ENCODE measurements around the gene F2R. TPM values are rescaled to one million over a fixed set of nuclear protein-coding genes. Genes with fewer than 3 reads are reported as not detected.

F2R gene
- total RNA-seq, 4 donors from 2014 or later = 5.8 to 11.3 (median 9.5) TPM

DNA sequence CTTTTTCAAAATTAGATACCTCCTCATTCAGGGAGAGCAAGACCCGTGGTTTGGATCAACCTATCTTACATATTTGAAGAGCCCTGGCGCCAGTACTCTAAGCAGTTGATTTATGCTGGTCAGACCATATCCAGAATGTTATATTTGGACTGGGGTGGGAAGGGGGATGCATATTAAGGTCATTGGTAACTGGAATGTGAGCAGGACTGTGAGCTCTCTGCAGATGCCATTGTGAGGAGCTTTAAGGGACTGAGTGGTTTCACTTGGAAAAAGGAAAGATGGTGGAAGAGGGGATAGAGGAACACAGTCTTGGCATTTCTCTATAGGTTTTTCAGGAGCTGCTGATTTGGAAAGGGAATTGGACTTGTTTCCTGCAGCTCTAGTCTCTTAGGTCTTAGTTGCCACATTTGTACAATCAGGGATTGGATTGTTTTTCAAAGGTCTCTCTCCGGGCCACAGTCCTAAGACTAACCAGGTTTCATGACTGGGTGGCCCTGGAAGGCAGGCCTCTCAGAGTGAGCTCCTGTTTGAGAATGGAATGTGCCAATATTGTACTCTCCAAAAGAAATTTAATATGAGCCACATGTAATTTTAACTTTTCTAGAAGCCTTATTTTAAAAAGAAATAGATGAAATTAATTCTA is 25.8 kb upstream of the F2R start:
- TF ChIP-seq, protein P1, sequence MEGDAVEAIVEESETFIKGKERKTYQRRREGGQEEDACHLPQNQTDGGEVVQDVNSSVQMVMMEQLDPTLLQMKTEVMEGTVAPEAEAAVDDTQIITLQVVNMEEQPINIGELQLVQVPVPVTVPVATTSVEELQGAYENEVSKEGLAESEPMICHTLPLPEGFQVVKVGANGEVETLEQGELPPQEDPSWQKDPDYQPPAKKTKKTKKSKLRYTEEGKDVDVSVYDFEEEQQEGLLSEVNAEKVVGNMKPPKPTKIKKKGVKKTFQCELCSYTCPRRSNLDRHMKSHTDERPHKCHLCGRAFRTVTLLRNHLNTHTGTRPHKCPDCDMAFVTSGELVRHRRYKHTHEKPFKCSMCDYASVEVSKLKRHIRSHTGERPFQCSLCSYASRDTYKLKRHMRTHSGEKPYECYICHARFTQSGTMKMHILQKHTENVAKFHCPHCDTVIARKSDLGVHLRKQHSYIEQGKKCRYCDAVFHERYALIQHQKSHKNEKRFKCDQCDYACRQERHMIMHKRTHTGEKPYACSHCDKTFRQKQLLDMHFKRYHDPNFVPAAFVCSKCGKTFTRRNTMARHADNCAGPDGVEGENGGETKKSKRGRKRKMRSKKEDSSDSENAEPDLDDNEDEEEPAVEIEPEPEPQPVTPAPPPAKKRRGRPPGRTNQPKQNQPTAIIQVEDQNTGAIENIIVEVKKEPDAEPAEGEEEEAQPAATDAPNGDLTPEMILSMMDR (IDR thresholded peaks at IDR 0.05) = no peak
- ATAC-seq (ENCODE audit: low FRiP score) (no peak), DNase-seq (ENCODE audit: low spot score) (no peak)

DNA sequence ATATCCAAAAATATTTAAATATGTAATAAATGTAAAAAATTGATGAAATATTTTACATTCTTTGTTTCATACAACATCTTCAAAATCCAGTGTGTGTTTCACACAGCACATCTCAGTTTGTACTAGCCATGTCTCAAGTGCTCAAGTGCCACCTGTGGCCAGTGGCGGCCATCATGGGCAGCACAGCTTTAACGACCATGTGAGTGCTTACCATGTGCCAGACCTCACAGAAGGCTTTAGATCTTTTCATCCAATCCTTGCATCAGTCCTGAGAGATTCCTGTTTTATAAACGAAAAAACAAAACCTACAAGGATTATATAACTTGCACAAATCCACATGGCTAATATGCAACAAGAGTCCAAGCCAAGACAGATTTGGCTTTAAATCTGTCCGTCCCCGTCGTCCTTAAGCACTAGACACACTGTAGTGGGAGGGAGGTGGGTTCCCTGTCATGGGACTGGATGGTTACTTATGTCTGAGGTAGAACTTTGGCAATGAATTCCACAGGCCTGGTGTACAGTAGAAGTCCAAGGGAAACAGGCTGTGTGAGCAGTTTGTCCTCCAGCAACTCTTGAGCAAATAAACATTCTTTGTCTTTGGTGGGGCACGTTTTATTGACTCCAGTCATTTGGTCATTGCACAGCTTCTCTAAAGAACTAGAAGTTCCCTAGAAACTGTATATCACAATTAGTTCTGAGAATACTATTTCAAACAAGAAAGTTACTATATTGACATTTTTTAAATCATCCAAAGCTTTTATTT is 25.0 kb upstream of the F2R start:
- ATAC-seq (ENCODE audit: low FRiP score) = no peak
- TF ChIP-seq, protein P1 (IDR thresholded peaks at IDR 0.05) = no peak
- DNase-seq (ENCODE audit: low spot score) = no peak

DNA sequence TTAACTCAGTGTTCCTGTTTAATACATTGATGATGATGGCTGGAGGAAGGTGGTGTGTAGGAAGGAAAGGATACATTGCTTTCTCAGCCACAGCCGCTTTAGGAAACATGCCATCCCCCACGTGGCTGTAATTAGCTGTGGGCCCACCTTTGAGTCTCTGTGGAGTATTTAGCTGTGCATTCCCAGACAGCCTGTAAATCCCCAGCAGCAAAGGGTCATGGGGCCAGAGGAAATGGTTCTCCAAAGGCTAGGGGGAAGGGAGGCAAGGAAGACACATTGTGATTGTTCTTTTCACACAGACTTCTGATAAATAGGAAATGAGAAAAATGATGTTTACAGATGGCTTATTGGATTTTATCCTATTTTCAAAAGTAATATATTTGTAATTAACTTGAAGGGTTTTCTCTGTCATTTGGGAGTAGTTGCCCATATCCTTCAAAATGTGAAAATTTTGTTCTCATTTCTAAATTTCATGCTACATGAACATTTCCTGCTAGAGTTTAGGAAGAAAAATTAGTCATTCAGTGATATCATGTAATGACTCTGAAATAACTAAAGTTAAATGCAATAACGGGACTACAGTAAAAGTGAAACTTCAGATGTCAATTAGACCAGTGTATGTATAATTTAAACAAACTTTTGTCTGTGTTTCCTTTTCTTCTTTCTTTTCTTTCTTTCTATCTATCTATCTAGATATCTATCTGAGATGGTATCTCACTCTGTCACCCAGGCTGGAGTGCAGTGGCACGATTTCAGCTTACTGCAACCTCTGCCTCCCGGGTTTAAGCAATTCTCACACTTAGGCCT is 24.3 kb upstream of the F2R start:
- DNase-seq (ENCODE audit: low spot score) (no peak), ATAC-seq (ENCODE audit: low FRiP score) (no peak)
- TF ChIP-seq, protein P1 (IDR thresholded peaks at IDR 0.05) = no peak

DNA sequence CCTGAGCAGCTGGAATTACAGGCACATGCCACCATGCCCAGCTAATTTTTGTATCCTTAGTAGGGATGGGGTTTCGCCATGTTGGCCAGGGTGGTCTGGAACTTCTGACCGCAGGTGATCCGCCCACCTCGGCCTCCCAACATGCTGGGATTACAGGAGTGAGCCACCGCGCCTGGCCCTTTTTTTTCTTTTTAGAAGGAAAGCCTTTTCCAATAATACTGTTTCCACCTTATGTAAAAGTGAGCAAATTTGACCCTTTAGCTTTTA is 23.7 kb upstream of the F2R start:
- TF ChIP-seq, protein P1 (IDR thresholded peaks at IDR 0.05) = no peak
- ATAC-seq (ENCODE audit: low FRiP score) (no peak), DNase-seq (ENCODE audit: low spot score) (no peak)

DNA sequence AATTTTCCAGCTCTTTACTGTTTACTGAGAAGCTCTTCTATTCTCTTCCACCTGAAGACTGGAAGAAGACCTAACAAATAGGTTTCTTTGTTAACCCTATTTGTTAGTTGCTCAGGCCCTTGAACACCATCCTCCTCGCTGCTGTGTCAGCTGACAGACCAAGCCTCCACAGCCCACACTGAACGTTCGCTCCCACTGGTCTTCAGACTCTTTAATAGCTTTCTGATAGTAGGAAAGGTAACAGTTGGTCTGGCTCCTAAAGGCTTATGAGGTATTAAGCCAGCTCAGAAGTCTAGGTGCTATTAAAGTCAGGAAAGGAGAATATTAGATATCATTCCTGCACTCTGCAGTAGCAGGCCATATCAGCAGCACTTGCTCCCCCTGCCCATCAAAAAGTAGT is 23.3 kb upstream of the F2R start:
- no peak for ATAC-seq (ENCODE audit: low FRiP score)
- DNase-seq (ENCODE audit: low spot score) = no peak
- TF ChIP-seq, protein P1 (IDR thresholded peaks at IDR 0.05) = no peak

DNA sequence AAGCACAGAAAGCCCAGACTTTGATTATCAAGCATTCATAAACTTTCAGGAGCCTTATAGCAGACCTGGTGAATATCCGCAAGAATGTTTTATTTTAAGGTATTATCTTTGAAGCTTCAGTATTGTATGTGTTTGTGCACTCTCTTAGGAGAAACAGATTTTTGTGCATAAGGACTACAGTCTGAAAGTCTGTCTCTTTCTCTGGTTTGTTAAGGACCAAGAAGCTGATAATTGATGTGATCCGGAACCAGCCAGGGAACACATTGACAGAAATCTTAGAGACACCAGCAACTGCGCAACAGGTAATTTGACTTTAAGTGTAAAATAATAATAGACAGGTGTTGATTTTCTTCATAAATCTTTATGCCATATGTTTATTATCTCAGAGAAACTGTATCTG is 22.8 kb upstream of the F2R start:
- TF ChIP-seq, protein P1 (IDR thresholded peaks at IDR 0.05) = no peak
- no peak for ATAC-seq (ENCODE audit: low FRiP score)

More for the DNA sequence above, 22.8 kb upstream of the F2R start:
- DNase-seq (ENCODE audit: low spot score) = no peak
